HG02798 (cell line): ENCODE data around the gene ADD1.

ENCODE experiments used
- ATAC-seq: cut with Tn5 transposase; IDR thresholded peaks from one replicate; pipeline ENCODE4 v1.9.1; 2021; ENCODE audit warnings: mild to moderate bottlenecking; ENCODE audit not compliant: unreplicated experiment, poor library complexity

Gene ADD1

GRCh38 chr4:2832981-2833670, 10.5 kb upstream of the ADD1 start:
- ATAC-seq, result no peak

GRCh38 chr4:2833671-2834000, 10.0 kb upstream of the ADD1 start:
- ATAC-seq, result no peak

GRCh38 chr4:2834001-2834921, 9.4 kb upstream of the ADD1 start:
- no peak for ATAC-seq

GRCh38 chr4:2835978-2836377, 7.7 kb upstream of the ADD1 start:
- ATAC-seq, result no peak

GRCh38 chr4:2836391-2836859, 7.2 kb upstream of the ADD1 start:
- no peak for ATAC-seq

- ATAC-seq, result no peak
These were observed 6.3 kb upstream of the ADD1 start for GRCh38 chr4:2837110-2837903.

GRCh38 chr4:2837904-2838496, 5.6 kb upstream of the ADD1 start:
- ATAC-seq, result no peak

GRCh38 chr4:2839060-2839459, 4.6 kb upstream of the ADD1 start:
- ATAC-seq, result no peak

- ATAC-seq, result no peak
These were observed 869 bp upstream of the ADD1 start for GRCh38 chr4:2842687-2843262.

- ATAC-seq, result peak; percentile 3
These were observed 419 bp downstream of the ADD1 start for GRCh38 chr4:2843941-2844584.

GRCh38 chr4:2846172-2846571, 2.5 kb downstream of the ADD1 start:
- no peak for ATAC-seq

- no peak for ATAC-seq
These were observed 3.7 kb downstream of the ADD1 start for GRCh38 chr4:2847302-2847871.

GRCh38 chr4:2848449-2848848, 4.8 kb downstream of the ADD1 start:
- no peak for ATAC-seq

- ATAC-seq, result no peak
These were observed 5.9 kb downstream of the ADD1 start for GRCh38 chr4:2849267-2850152.

- ATAC-seq, result no peak
These were observed 7.5 kb downstream of the ADD1 start for GRCh38 chr4:2850966-2851798.

GRCh38 chr4:2852481-2852921, 8.9 kb downstream of the ADD1 start:
- peak; percentile 61 for ATAC-seq

- no peak for ATAC-seq
These were observed 11.9 kb downstream of the ADD1 start for GRCh38 chr4:2855584-2855983.
